GM12892 (cell line): ENCODE measurements around the gene TIMP3.

Experiments used
- POLR2A ChIP-seq: IDR thresholded peaks from 2 replicates; pipeline ENCODE4 v1.6.1; 2011; ENCODE audit warnings: low read depth, low read length, control low read depth
- POLR2AphosphoS5 ChIP-seq: IDR thresholded peaks from 2 replicates; pipeline ENCODE4 v1.6.1; 2011; ENCODE audit warnings: low read depth, low read length, control low read depth

GRCh38 chr22:32814285-32814860 is 12.9 kb downstream of the TIMP3 start:
- no peak for TF ChIP-seq POLR2A
- no peak for TF ChIP-seq POLR2AphosphoS5
